Spleen (tissue), 11 donors: Measurements from ENCODE around the gene MSANTD2. TPM values are rescaled to one million over a fixed set of nuclear protein-coding genes. Genes with fewer than 3 reads are reported as not detected.
"Not testable (repeated sequence)": the region's sequence is repeated elsewhere in the genome, so short reads cannot be mapped to it uniquely, and the experiment has no call there.

Experiments used
- DNase-seq: peaks from one replicate; pipeline ENCODE4 v3.0.0-alpha.2; 2020
- H3K27ac ChIP-seq, 8 donors: fragments of 200-600 bp; sonication (generic) in 7 of 8; 1 replicate in 4 of 8; 2 replicates in 4 of 8; pipeline versions ENCODE4 v1.5.0 to v1.8.0; 2016 to 2021; ENCODE audit warnings: inconsistent platforms in 4 of 8, mild to moderate bottlenecking in 4 of 8, moderate library complexity in 1 of 8
- H3K27me3 ChIP-seq, 7 donors: fragments of 200-600 bp; sonication (generic) in 6 of 7; replicated peaks in 1 of 7; 1 replicate in 4 of 7; 2 replicates in 3 of 7; pipeline versions ENCODE4 v1.5.0 to v1.8.0; 2016 to 2021; ENCODE audit warnings: inconsistent platforms in 3 of 7, mild to moderate bottlenecking in 1 of 7
- H3K36me3 ChIP-seq, 6 donors: fragments of 200-600 bp; sonication (generic) in 5 of 6; 1 replicate in 4 of 6; 2 replicates in 2 of 6; pipeline versions ENCODE4 v1.5.0 to v1.8.0; 2016 to 2021; ENCODE audit warnings: inconsistent platforms in 2 of 6
- H3K4me1 ChIP-seq, 6 donors: fragments of 200-600 bp; sonication (generic) in 5 of 6; 1 replicate in 3 of 6; 2 replicates in 3 of 6; pipeline versions ENCODE4 v1.5.0 to v1.8.0; 2016 to 2021; ENCODE audit warnings: inconsistent platforms in 3 of 6
- H3K4me3 ChIP-seq, 8 donors: fragments of 200-600 bp; sonication (generic) in 7 of 8; 1 replicate in 4 of 8; 2 replicates in 4 of 8; pipeline versions ENCODE4 v1.5.0 to v1.8.0; 2016 to 2021; ENCODE audit warnings: inconsistent platforms in 4 of 8, mild to moderate bottlenecking in 4 of 8, moderate library complexity in 2 of 8
- H3K9me3 ChIP-seq, 8 donors: fragments of 200-600 bp; sonication (generic) in 7 of 8; 1 replicate in 4 of 8; 2 replicates in 4 of 8; pipeline versions ENCODE4 v1.5.0 to v1.8.0; 2016 to 2021; ENCODE audit warnings: inconsistent platforms in 4 of 8
- POLR2A ChIP-seq, 3 donors: fragments of 450-650 bp; IDR thresholded peaks; one replicate each; pipeline ENCODE4 v1.5.1; 2017; ENCODE audit warnings: antibody characterized with exemption in 3 of 3, mild to moderate bottlenecking in 1 of 3
- POLR2AphosphoS5 ChIP-seq, 3 donors: sonication (generic); formaldehyde crosslinking; IDR thresholded peaks; one replicate each; pipeline ENCODE4 v1.5.1; 2017; ENCODE audit warnings: antibody characterized with exemption in 3 of 3
- WGBS, 5 donors: extraction: QIAGEN DNeasy Blood & Tissue Kit in 3 of 5; methylation state at CpG; one replicate each; pipeline versions ENCODE4 v1.1.5 to v1.1.7; 2013 to 2018; 5-methylcytosine and 5-hydroxymethylcytosine counted together
- intact Hi-C: fragments of 100-400 bp; cut with DNase I; formaldehyde crosslinking; loops from one replicate; pipeline ENCODE4 v1.15.0; 2023; ENCODE audit warnings: low total_unique reads
- polyA plus RNA-seq, 3 donors: library from polyadenylated mRNA; stranded (reverse); fragments of 200-250 nt; gene quantifications; one replicate each; pipeline ENCODE4 v1.2.1, GENCODE V29; 2013
- total RNA-seq, 7 donors: library from RNA; depleted of rRNA in 3 of 7; stranded (reverse); fragments of >200 nt in 3 of 7; fragmentation: NEBNext Ultra II Directional in 4 of 7; extraction: Animal tissue kit (Norgen Biotek cat#: 25700) in 4 of 7; gene quantifications; one replicate each; pipeline versions ENCODE4 v1.1.0 to v1.2.1, GENCODE V29; 2016 to 2021
- TF ChIP-seq, protein P1 (sequence below), 11 experiments: fragments of 200-600 bp in 7 of 11; fragments of 450-650 bp in 4 of 11; sonication (generic) in 4 of 11; IDR thresholded peaks in 8 of 11; conservative IDR thresholded peaks in 3 of 11; 1 replicate in 7 of 11; 2 replicates in 4 of 11; pipeline versions ENCODE4 v1.4.0 to v1.8.0; 2016 to 2021; ENCODE audit warnings: antibody characterized with exemption in 11 of 11, inconsistent platforms in 4 of 11, mild to moderate bottlenecking in 1 of 11
- donor health status: healthy with polysubstance abuse.
- donor health status: DM: no; HTN: no; CAD: no; lungs with moderate emphysema.
- donor health status: DM: no; HTN: no; CAD: no.
- donor health status: Bipolar disorder and iron deficiency.
- donor health status: healthy.
- donor health status: DM: no; HTN: no; CAD: no.
- donor health status: DM: yes; HTN: yes; CAD: no.

MSANTD2 gene
- total and polyA plus RNA-seq, 10 donors, result 9.5 to 25.8 (median 18.8) TPM

DNA sequence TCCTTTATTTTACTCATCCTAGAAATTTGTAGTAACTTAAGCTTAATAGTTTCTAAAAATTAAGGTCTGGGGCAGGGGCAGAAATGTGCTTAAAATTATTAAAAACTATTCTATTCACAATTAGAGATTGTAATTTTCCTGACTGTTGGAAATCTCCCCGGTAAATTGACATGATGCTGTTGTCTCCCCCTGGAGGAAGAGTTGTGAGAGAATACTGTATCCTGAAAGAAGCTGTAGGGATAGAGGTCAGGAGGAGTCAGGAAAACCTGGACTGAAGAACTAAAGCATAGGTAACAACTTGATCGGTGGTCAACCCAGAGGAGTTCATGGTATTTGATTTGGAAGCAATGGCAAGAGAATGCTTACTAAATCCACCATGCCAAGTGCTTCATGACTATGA, 21.9 kb downstream of the MSANTD2 start:
- intact Hi-C loops, result no loop called here
- Histone ChIP-seq H3K4me1 (peaks cover 0 to 11% (median 0%) of the 10 kb centered on the region in 6 donors), H3K27me3 (no peaks in the 10 kb centered on the region), H3K4me3 (no peak overlapping the region), H3K27ac (no peak overlapping the region), H3K9me3 (no peaks in the 10 kb centered on the region), H3K36me3 (peaks cover 0 to 22% (median 0%) of the 10 kb centered on the region in 6 donors)
- TF ChIP-seq, protein P1, sequence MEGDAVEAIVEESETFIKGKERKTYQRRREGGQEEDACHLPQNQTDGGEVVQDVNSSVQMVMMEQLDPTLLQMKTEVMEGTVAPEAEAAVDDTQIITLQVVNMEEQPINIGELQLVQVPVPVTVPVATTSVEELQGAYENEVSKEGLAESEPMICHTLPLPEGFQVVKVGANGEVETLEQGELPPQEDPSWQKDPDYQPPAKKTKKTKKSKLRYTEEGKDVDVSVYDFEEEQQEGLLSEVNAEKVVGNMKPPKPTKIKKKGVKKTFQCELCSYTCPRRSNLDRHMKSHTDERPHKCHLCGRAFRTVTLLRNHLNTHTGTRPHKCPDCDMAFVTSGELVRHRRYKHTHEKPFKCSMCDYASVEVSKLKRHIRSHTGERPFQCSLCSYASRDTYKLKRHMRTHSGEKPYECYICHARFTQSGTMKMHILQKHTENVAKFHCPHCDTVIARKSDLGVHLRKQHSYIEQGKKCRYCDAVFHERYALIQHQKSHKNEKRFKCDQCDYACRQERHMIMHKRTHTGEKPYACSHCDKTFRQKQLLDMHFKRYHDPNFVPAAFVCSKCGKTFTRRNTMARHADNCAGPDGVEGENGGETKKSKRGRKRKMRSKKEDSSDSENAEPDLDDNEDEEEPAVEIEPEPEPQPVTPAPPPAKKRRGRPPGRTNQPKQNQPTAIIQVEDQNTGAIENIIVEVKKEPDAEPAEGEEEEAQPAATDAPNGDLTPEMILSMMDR (IDR thresholded peaks at IDR 0.05 in 8 of 11, conservative IDR thresholded peaks at IDR 0.05 in 3 of 11), result no peak
- TF ChIP-seq POLR2A (IDR thresholded peaks at IDR 0.05) (no peak), POLR2AphosphoS5 (IDR thresholded peaks at IDR 0.05) (no peak)
- WGBS, 5 donors, result 85 to 96% (median 93%) methylated on average over 2 of the region's 2 CpGs
- DNase-seq, result no peak

DNA sequence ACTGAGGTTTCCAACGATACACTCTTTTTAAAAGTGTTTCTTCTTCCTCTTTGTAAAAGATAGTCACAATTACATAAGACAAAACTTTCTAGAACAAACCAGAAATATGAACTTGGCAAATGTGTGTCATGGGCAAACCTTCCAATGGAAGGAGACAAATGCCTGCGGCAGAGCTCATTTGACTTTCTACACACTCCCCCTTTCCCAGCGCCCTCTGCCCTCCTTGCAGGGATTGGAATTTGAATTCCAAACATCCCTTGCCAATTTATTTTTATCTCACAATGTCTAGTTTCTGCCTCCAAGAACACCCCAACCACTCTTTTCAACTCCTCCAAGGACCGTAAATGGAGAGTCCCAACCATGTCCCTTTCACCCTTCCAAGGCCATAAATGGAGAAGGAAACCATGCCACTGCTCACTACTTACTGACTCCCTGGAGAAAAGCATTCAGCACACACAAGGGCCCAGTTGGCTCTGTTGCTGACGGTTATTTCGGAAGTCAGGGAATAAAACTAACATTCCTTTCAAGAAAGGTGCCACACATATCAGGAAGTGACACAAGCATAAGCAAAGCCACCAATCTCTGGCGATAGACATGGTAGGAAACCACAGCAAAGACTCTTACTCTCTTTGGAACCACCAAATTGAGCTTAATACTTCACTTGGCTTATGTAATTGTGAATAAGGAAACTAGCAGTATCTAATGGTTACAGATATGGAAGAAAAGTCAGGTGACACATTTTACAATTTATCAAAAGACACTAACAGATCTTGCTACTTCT, 23.2 kb downstream of the MSANTD2 start:
- H3K27me3 ChIP-seq, result no peaks in the 10 kb centered on the region
- WGBS, 5 donors, result 72 to 82% (median 76%) methylated on average over 7 of the region's 7 CpGs
- TF ChIP-seq POLR2A (IDR thresholded peaks at IDR 0.05) (no peak), POLR2AphosphoS5 (IDR thresholded peaks at IDR 0.05) (no peak)
- TF ChIP-seq, protein P1 (IDR thresholded peaks at IDR 0.05 in 8 of 11, conservative IDR thresholded peaks at IDR 0.05 in 3 of 11), result no peak
- peaks cover 0 to 34% (median 8%) of the 10 kb centered on the region in 6 donors for H3K36me3 ChIP-seq
- intact Hi-C loops, result no loop called here
- H3K4me1 ChIP-seq, result peaks cover 0 to 11% (median 0%) of the 10 kb centered on the region in 6 donors
- no peak for DNase-seq
- no peak overlapping the region for H3K4me3 ChIP-seq
- no peak overlapping the region for H3K27ac ChIP-seq
- no peaks in the 10 kb centered on the region for H3K9me3 ChIP-seq

DNA sequence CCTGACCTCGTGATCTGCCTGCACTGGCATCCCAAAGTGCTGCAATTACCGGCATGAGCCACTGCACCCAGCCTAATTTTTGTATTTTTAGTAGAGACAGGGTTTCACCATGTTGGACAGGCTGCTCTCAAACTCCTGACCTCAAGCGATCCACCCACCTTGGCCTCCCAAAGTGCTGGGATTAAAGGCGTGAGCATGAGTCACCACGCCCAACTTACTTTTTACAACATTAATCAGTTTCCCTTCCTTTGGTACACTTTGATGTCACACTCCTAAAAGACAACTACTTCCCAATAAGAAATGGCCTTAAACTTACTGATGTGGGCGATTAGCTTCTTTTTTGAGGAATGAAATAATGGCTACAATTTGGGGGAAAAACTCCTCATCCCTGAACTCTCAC, 29.2 kb downstream of the MSANTD2 start:
- 94 to 98% (median 97%) methylated on average over 6 of the region's 6 CpGs for WGBS, 5 donors

DNA sequence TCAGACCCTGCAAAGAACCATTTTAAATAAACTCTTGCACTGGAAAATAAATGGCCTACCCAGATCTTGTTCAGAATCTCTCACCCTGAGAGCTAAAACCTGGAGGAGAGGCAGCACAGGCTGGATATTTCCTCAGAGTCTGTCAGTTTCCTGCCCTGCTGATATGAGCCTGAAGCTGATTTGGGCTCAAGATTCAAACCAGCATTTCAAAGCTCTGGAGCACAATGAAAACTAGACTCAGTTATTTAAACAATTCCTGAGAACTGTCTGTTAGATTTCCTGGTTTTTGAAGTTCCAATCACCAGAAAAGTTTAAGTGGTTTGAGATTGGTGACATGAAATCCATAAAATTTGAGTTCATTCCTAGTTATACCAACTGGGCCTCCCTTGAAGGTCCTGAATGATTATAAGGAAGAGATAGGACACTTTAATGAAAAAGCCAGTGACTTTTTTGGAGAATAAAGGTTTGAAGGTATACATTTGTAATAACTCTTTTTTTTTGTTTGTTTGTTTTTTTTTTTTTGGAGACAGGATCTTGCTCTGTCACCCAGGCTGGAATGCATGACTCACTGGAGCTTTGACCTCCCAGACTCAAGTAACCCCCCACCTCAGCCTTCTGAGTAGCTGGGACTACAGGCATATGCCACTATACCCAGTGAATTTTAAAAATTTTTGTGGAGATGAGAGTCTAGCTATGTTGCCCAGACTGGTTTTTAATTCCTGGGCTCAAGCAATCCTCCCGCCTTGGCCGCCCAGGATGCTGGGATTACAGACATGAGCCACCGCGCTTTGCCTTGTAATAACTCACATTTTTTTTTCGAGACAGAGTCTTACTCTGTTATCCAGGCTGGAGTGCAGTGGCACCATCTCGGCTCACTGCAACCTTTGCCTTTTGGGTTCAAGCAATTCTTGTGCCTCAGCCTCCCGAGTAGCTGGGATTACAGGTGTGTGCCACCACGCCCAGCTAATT, 30.1 kb downstream of the MSANTD2 start:
- Histone ChIP-seq H3K27me3 (no peaks in the 10 kb centered on the region), H3K4me1 (no peaks in the 10 kb centered on the region), H3K36me3 (peaks cover 0 to 81% (median 29%) of the 10 kb centered on the region in 6 donors), H3K27ac (no peak overlapping the region), H3K4me3 (no peak overlapping the region), H3K9me3 (no peaks in the 10 kb centered on the region)
- intact Hi-C loops, result no loop called here
- WGBS, 5 donors, result 96 to 99% (median 97%) methylated on average over 8 of the region's 8 CpGs
- TF ChIP-seq, protein P1 (IDR thresholded peaks at IDR 0.05 in 8 of 11, conservative IDR thresholded peaks at IDR 0.05 in 3 of 11), result no peak
- TF ChIP-seq POLR2AphosphoS5 (IDR thresholded peaks at IDR 0.05) (no peak), POLR2A (IDR thresholded peaks at IDR 0.05) (no peak)
- no peak for DNase-seq

More for the DNA sequence above, 29.2 kb downstream of the MSANTD2 start:
- H3K4me3 ChIP-seq, intact Hi-C loops, DNase-seq, H3K27ac ChIP-seq, H3K4me1 ChIP-seq, H3K27me3 ChIP-seq, H3K9me3 ChIP-seq: not testable (repeated sequence)
- H3K36me3 ChIP-seq, result peaks cover 0 to 81% (median 29%) of the 10 kb centered on the region in 6 donors
